ENCODE results near the gene STK32B. TPM values are rescaled to one million over a fixed set of nuclear protein-coding genes. Genes with fewer than 3 reads are reported as not detected.

Gene STK32B
- total and polyA plus RNA-seq, 7 donors: 0.14 to 0.73 (median 0.52) TPM

GRCh38 chr4:5412751-5413150 is 361.5 kb downstream of the STK32B start:
- Histone ChIP-seq H3K27me3 (ENCODE audit: insufficient read depth in 3 of 3, low read length in 2 of 3) (no peaks in the 10 kb centered on the region), H3K36me3 (ENCODE audit: insufficient read depth in 1 of 2, low read depth in 1 of 2) (no peaks in the 10 kb centered on the region), H3K4me3 (no peak overlapping the region), H3K4me1 (no peaks in the 10 kb centered on the region), H3K27ac (no peak overlapping the region), H3K9me3 (peaks cover 8% of the 10 kb centered on the region)
- TF ChIP-seq CTCF (IDR thresholded peaks at IDR 0.05): no peak
- DNase-seq: no peak
- WGBS, 3 donors: 58 to 78% (median 73%) methylated on average over 1 of the region's 1 CpG
- intact Hi-C loops (cut with DNase I): no loop called here
- no peak for ATAC-seq

- Histone ChIP-seq H3K36me3 (ENCODE audit: insufficient read depth in 1 of 2, low read depth in 1 of 2) (no peaks in the 10 kb centered on the region), H3K4me1 (no peaks in the 10 kb centered on the region), H3K9me3 (peaks cover 8% of the 10 kb centered on the region), H3K27ac (no peak overlapping the region), H3K27me3 (ENCODE audit: insufficient read depth in 3 of 3, low read length in 2 of 3) (no peaks in the 10 kb centered on the region), H3K4me3 (no peak overlapping the region)
- no peak for TF ChIP-seq CTCF (IDR thresholded peaks at IDR 0.05)
- 79 to 89% (median 80%) methylated on average over 7 of the region's 7 CpGs for WGBS, 3 donors
- DNase-seq (no peak), ATAC-seq (no peak)
- intact Hi-C loops (cut with DNase I): no loop called here
Measured at GRCh38 chr4:5416637-5417036, 365.4 kb downstream of the STK32B start.

- no peaks in the 10 kb centered on the region for H3K4me1 ChIP-seq
- ATAC-seq (no peak), DNase-seq (no peak)
- 82 to 91% (median 87%) methylated on average over 6 of the region's 6 CpGs for WGBS, 3 donors
- H3K9me3 ChIP-seq: peaks cover 8% of the 10 kb centered on the region
- H3K4me3 ChIP-seq: no peak overlapping the region
- intact Hi-C loops (cut with DNase I): no loop called here
- H3K36me3 ChIP-seq (ENCODE audit: insufficient read depth in 1 of 2, low read depth in 1 of 2): no peaks in the 10 kb centered on the region
- H3K27me3 ChIP-seq (ENCODE audit: insufficient read depth in 3 of 3, low read length in 2 of 3): no peaks in the 10 kb centered on the region
- H3K27ac ChIP-seq: no peak overlapping the region
- TF ChIP-seq CTCF (IDR thresholded peaks at IDR 0.05): no peak
Measured at GRCh38 chr4:5420266-5420665, 369.0 kb downstream of the STK32B start.

- Histone ChIP-seq H3K9me3 (peaks cover 8% of the 10 kb centered on the region), H3K4me3 (no peak overlapping the region), H3K36me3 (ENCODE audit: insufficient read depth in 1 of 2, low read depth in 1 of 2) (no peaks in the 10 kb centered on the region), H3K27ac (no peak overlapping the region), H3K4me1 (no peaks in the 10 kb centered on the region), H3K27me3 (ENCODE audit: insufficient read depth in 3 of 3, low read length in 2 of 3) (no peaks in the 10 kb centered on the region)
- 61 to 66% (median 62%) methylated on average over 3 of the region's 3 CpGs for WGBS, 3 donors
- intact Hi-C loops (cut with DNase I): no loop called here
- DNase-seq (no peak), ATAC-seq (no peak)
- no peak for TF ChIP-seq CTCF (IDR thresholded peaks at IDR 0.05)
Measured at GRCh38 chr4:5421416-5421815, 370.1 kb downstream of the STK32B start.

- ATAC-seq (no peak), DNase-seq (no peak)
- Histone ChIP-seq H3K27me3 (ENCODE audit: insufficient read depth in 3 of 3, low read length in 2 of 3) (no peaks in the 10 kb centered on the region), H3K4me1 (no peaks in the 10 kb centered on the region), H3K36me3 (ENCODE audit: insufficient read depth in 1 of 2, low read depth in 1 of 2) (no peaks in the 10 kb centered on the region), H3K4me3 (no peak overlapping the region), H3K27ac (no peak overlapping the region), H3K9me3 (peaks cover under 1% of the 10 kb centered on the region)
- no peak for TF ChIP-seq CTCF (IDR thresholded peaks at IDR 0.05)
- intact Hi-C loops (cut with DNase I): no loop called here
- WGBS, 3 donors: 48 to 69% (median 48%) methylated on average over 2 of the region's 2 CpGs
Measured at GRCh38 chr4:5422195-5422594, 370.9 kb downstream of the STK32B start.

All from psoas muscle (tissue), 8 donors.